HG03108 (cell line): ENCODE results near the gene UBTD1.
A peak's percentile ranks its signal among the peaks of the same experiment; 100 is the strongest.

Source experiments
- ATAC-seq: cut with Tn5 transposase; IDR thresholded peaks from one replicate; pipeline ENCODE4 v1.9.1; 2021; ENCODE audit warnings: moderate library complexity; ENCODE audit not compliant: unreplicated experiment

Gene UBTD1

DNA sequence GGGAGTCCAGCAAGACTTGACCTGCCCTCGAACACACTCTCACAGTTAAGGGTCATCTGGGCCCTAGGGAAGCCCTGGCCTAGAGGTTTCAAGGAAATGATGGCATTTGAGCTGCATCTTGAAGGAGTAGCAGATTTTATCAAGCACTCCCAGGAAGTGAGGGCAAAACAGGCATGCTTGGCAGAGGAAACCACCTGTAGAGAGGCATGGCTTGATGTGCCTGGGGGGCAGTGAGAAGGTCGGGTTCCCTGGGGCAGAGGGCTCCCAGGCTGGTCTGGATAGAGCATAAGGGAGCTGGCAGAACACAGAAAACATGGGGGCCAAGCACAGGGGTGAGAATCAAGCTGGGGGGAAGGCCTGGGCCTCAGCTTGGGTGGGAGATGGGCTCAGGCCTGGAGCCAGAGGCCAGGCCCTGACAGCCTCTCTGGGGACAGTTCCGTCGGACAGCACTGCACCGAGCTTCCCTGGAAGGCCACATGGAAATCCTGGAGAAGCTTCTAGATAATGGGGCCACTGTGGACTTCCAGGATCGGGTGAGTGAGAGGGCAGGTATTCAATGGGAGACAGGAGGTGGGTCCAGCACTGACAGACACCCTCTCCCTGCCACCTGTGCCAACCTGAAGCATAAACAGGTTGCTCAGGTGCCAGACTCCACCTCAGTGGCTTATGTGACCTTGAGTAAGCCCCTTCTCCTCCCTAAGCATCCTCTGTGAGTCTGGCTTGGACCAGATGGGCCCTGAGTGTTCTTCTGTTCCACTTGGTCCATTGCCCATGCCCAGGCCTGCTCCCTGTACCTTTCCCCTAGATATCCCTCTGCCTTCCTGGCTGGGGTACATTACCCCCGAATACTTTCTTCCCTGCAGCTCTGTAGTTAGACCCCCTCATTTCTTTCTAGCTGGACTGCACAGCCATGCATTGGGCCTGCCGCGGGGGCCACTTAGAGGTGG, 82.0 kb downstream of the UBTD1 start:
- ATAC-seq: no peak

DNA sequence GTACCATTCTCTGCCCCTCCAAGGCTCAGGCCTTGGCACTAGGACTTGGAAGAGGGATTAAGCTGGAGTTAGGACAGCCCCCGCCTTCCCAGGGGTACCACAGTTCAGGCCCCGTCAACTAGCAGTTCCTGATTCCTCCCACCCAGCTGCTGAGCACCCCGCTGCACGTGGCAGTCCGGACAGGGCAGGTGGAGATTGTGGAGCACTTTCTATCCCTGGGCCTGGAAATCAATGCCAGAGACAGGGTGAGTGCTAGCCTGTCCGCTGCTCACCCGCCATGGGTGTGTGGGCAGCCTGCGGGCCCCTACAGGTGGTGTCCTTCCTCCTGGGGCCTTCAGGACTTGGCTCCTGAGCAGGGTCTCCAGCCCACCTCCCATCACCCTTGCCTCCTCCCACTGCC, 83.4 kb downstream of the UBTD1 start:
- ATAC-seq: no peak

DNA sequence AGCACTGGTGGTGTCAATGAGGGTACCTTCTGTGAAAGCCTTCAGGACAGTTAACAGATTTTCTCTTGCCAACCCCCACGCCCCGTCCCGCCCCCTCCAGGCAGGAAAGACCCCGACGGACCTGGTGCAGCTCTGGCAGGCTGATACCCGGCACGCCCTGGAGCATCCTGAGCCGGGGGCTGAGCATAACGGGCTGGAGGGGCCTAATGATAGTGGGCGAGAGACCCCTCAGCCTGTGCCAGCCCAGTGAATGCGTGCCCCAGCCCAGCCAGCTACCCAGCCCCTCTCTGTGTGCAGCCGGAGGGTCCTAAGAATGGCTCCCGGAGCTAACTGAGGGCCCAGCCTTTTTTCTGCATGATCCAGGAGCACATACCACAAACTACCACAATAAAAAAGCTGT, 84.8 kb downstream of the UBTD1 start:
- ATAC-seq: no peak

- ATAC-seq: peak; percentile 61
Measured at GRCh38 chr10:97584060-97584797, 85.5 kb downstream of the UBTD1 start, which contains the start of gene HOGA1. HOGA1 (plus strand) TSS chr10:97584389; CDS start chr10:97584704, 315 bp downstream.

DNA sequence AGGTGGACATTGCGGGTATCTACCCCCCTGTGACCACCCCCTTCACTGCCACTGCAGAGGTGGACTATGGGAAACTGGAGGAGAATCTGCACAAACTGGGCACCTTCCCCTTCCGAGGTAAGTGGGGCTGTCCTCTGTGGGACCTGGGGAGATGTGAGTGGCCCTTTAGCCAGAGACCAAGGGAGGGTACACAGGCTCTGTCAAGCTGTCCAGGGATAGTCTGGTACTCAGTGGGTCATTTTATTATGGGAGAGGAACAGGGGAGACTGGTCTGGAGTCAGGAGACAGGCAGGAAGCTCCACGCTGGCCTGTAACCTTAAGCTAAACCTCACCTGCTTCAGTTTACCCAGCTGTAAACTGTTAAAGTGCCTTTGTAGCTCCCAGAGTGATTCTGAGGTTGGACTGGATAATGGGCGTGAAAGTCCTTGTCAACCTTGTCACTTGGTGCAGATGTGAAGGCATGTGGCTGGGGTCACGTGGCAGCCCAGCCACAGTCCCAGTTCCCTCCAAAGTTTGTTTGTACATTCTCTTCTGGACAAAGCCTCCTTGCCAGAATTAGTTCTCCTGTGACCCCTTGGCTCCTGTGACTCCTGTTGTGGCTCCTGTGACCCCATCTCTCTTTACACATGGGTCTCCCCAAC, 86.2 kb downstream of the UBTD1 start:
- no peak for ATAC-seq

DNA sequence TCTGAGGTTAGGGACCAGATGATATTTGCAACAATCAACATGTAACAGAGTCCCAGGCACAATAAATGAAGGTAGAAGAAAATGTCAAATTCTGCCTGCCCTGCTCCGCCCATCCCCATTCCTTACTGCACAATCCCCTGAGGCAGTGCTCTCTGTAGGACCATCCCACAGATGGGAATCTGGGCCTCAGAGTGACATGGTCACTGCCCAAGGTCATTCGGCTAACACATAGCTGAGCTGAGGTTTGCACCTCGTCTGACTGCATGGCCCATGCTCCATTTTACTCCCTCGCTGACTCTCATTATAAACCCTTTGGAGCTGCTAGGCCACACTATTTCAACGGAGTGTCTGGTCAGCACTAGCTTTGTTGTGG, 86.7 kb downstream of the UBTD1 start:
- ATAC-seq: no peak

DNA sequence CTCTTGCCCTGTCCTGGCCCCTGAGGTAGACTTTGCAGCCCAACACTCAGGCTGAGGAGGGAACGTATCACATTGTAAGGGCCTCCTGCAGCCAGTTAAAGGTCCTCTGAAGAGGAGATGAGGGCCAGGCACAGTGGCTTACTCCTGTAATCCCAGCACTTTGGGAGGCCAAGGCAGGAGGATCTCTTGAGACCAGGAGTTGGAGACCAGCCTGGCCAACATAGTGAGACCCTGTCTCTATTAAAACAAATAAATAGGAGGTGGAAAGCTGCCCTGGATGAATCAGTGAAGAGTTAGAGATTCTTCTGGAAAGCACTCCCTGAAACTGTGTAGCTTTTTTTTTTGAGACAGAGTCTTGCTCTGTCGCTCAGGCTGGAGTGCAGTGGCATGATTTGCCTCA, 88.5 kb downstream of the UBTD1 start:
- no peak for ATAC-seq

DNA sequence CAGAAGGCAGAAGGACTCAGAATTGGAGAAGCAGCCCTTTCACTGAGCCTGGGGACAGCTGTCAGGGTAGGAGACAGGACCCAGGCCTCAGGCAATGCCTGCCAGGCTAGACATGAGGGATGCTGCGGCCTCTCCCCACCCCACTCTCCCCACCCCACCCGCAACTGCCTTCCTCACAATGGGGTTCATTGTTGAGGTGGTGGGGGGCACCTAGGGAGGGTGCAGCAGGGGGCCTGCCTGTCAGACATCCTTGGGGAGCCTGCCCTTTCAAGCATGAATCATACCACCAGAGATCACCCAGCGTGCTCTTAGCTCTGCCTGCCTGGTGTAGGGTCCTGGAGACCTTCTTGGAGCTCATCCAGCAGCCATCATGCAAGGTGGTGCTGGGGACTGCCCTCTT, 90.8 kb downstream of the UBTD1 start, which contains the start of gene C10orf62:
TSS of gene C10orf62 (plus strand) at position 243 of the 400 bp plus-strand sequence. CDS start 177 bp downstream, outside the sequence.
- no peak for ATAC-seq

- ATAC-seq: no peak
Measured at GRCh38 chr10:97590082-97590747, 91.5 kb downstream of the UBTD1 start.

DNA sequence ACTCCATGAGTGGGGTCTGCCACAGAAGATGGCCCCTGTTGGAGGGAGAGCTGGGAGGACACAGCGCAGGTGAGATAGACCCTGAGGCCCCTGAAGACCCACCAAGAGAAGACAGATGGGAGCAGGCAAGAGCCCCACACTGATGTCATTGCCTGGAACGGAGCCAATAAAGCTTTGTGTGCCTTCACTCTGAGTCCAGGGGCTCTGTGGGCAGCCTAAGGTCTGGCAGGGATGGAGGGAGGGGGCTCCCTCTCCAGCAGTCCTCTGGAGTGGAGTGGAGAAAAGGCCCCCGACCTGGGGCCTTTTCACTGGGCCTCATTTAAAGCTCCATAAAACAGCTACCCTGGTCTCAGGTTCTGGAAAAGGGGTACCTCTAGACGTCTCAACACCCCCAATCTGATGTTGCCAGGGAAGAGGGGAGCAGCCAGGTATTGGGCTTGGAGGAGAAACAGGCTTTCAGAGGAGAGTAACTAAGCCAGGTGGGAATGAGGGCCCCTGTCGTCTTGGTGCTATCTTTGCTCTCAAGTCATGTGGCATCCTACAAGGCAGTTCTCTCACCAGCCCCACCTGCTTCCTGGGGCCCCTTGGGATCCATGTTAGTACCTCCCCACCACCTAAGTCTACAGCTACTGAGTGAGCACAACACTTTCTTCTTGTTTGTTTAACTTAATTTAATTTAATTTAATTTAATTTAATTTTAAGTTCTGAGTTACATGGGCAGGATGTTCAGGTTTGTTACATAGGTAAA, 92.2 kb downstream of the UBTD1 start:
- no peak for ATAC-seq

DNA sequence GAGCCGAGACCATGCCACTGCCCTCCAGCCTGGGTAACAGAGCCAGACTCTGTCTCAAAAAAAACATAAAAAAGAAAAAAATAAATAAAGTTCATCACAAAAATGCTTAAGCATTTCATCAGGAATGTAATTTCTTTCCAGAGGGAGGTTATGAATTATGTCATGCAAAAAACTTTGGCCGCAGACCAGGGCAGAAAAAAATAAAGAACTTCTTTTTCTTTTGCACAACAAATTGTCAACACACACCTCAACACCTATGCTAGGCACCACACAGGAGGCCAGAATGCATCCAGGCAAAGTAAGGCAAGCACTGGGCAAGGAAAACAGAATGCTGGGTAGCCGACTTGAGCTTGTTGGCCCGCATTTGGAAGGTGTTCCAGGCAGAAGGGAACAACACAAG, 94.7 kb downstream of the UBTD1 start:
- ATAC-seq: no peak

DNA sequence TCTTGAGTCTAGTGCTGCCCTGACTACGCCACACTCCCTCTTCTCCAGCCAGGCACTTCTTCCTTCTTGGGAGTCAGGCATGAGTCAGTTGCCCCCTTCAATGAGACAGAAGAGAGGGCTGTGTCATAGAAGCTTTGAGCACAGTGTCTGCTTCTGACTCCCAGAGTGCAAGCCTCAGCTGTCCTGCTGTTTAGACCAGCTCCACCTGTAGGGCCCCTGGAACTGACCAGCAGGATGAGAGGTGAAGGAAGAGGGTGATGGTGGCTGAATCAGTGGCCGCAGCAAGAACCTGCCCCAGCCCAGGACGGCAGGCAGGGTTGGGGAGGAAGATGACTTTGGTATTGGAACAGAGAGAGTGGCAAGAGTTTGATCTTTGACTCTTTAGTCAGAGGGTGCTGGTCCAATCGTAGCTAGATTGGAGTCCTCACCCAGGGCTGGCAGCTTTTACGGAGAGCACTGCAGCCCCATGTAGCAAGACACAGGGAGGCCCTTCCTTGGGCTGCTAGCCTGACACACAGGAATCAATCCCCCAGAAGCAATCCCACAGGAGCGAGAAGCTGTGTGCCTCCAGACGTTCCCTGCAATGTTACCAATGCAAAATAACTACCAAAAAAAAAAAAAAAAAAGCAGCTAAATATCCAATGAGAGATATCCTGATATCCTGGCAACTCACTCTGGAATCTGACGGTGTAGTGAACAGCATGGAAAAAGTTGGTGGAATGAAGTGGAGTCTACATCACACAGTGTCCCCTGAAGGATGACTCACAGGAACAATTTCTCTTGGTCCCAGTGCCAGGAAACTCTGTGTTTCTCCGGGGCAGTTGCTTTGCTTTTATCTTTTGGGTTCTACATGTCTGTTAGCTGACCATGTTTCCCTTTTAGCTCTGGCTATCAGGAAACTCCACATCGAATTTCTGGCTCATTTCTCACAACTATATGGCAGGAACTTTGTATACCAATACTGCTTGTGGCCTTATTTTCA, 97.7 kb downstream of the UBTD1 start:
- no peak for ATAC-seq

DNA sequence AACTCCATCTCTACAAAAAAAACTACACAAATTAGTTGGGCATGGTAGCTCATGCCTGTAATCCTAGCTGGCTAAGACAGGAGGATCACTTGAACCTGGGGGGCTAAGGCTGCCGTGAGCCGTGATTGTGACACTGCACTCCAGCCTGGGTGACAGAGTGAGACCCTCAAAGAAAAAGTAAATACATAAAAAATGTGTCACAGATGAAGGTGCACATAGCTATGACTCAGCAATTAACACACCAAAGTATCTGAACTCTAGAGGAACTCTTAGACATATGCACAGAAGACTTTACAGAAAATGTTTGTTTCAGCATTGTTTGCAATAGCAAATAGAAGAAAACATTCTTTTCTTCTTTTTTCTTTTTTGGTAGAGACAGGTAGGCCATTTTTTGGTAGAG, 99.1 kb downstream of the UBTD1 start:
- ATAC-seq: no peak

DNA sequence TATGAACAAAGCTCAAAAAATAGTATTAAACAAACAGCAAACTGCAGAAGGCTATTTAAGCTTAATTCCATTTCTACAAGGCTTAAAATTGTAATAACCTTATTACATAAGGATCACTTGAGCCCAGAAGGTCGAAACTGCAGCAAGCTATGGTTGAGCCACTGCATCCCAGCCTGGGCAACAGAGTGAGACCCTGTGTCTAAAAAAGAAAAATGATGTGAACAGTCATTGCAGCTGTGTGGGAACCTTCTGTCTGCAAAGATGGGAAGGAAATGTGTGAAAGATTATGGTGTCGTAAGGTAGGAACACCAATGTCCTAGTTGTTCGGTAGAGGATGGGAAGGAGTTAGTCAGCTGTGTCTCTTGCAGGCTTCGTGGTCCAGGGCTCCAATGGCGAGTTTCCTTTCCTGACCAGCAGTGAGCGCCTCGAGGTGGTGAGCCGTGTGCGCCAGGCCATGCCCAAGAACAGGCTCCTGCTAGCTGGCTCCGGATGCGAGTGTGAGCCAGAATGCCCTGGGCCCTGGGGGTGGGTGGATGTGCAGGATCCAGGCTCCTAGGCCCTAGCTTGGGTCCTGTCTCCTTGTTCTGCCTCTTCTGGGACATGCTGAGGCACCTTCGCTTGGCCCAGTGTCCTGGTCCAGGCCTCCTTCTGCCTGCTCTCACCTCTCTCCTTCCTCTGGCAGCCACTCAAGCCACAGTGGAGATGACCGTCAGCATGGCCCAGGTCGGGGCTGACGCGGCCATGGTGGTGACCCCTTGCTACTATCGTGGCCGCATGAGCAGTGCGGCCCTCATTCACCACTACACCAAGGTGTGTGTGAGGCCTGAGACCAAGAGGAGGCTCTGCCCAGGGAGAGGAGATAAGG, 99.9 kb downstream of the UBTD1 start:
- ATAC-seq: no peak

DNA sequence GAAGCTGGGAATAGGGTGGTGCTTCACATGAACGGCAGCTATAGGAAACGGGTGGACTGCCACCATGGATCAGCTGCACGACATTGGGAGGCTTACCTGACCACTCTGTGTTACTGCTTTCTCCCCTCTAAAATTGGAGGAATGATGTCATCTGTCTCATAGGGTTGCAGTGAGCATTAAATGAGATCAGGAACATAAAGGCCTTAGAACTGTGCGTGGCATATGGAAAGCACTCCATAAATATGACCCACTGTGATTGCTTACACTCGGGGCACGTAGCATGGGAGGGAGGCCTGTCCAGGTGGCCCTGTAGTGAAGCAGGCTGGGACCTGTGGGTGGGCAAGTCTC, 100.5 kb downstream of the UBTD1 start:
- no peak for ATAC-seq

GRCh38 chr10:97600616-97601015, 101.9 kb downstream of the UBTD1 start:
- no peak for ATAC-seq

DNA sequence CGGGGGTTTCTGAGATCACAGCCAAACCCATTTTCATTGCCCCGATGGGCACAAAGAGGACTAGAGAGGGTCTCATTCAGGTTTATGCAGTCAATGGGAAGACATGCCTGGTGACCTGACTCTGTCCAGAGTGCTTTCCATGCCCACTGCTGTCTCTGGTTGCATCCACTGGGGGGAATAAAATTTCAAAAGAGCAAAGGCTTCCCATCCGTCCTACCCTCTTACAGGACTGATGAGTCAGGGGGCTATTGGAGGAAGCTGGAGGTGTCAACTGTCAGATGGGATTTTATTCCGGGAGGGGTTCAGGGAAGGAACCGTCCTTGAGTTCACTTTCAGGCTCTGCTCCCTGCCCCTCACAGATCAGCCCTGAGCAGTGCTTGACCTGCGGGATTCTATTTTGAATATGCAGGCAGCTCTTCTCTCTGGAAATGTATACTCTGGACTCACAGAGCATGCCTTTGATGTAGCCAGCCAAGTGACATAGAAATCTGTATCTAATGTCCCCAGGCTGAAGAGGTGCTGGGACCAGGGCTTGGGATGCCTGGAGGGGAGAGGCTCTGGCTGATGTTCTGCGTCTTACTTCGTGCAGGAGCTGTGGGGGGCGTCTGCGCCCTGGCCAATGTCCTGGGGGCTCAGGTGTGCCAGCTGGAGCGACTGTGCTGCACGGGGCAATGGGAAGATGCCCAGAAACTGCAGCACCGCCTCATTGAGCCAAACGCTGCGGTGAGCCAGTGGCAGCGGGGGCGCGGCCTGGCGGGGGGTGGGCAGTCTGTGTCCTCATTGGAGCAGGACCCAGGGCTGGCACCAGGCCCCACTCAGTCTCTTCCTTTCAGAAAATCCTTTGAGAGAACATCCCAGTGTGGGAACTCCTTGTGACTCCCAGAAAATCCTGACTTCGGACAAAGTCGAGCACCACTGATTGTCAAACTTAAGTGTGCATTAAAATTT, 102.8 kb downstream of the UBTD1 start:
- ATAC-seq: no peak
